Neural progenitor cell (in vitro differentiated cells): Measurements from ENCODE around the gene SLC2A6.

Experiments used
- EZH2 ChIP-seq: fragments of 200-600 bp; sonication (generic); IDR thresholded peaks from 2 replicates; pipeline ENCODE4 v1.6.1; 2017; ENCODE audit warnings: antibody characterized with exemption, mild to moderate bottlenecking, moderate library complexity
- EZH2phosphoT487 ChIP-seq: fragments of 200-600 bp; sonication (generic); IDR thresholded peaks from 2 replicates; pipeline ENCODE4 v1.6.1; 2017; ENCODE audit warnings: antibody characterized with exemption
- TF ChIP-seq, protein P1 (sequence below): fragments of 200-600 bp; sonication (generic); IDR thresholded peaks from 2 replicates; pipeline ENCODE4 v1.5.1; 2017; ENCODE audit warnings: antibody characterized with exemption, mild to moderate bottlenecking

DNA sequence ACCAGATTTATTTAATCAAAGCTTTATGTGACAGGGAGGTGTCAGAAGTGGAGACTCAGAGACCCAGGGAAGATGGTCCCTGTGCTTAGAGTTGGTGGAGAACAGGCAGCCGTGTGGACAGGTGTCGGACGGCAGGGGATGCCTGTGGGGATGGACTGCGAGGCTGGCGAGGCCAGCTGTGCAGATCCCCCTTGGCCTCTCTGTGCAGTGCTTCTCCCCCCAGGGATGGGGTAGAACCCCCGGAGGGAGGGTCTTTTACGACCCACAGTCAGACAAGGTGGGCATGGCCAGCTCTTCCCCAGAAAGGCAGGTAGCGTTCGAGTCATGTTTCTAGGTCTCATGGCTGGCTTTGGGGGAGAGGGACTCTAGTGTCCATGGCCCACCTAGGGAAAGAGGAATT lies 4.7 kb upstream of the SLC2A6 start:
- no peak for TF ChIP-seq EZH2
- TF ChIP-seq, protein P1, sequence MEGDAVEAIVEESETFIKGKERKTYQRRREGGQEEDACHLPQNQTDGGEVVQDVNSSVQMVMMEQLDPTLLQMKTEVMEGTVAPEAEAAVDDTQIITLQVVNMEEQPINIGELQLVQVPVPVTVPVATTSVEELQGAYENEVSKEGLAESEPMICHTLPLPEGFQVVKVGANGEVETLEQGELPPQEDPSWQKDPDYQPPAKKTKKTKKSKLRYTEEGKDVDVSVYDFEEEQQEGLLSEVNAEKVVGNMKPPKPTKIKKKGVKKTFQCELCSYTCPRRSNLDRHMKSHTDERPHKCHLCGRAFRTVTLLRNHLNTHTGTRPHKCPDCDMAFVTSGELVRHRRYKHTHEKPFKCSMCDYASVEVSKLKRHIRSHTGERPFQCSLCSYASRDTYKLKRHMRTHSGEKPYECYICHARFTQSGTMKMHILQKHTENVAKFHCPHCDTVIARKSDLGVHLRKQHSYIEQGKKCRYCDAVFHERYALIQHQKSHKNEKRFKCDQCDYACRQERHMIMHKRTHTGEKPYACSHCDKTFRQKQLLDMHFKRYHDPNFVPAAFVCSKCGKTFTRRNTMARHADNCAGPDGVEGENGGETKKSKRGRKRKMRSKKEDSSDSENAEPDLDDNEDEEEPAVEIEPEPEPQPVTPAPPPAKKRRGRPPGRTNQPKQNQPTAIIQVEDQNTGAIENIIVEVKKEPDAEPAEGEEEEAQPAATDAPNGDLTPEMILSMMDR: no peak
- no peak for TF ChIP-seq EZH2phosphoT487
